Pulmonary artery endothelial cell (primary cell): Measurements from ENCODE around the gene ITGA1. TPM values are rescaled to one million over a fixed set of nuclear protein-coding genes. Genes with fewer than 3 reads are reported as not detected.
"Not testable (repeated sequence)": the region's sequence is repeated elsewhere in the genome, so short reads cannot be mapped to it uniquely, and the experiment has no call there.

Experiments used
- DNase-seq: peaks from one replicate; pipeline ENCODE4 v3.0.0-alpha.2; 2011; ENCODE audit warnings: low read depth, low spot score
- total RNA-seq: library from RNA; depleted of rRNA; stranded (reverse); fragments of >200 nt; gene quantifications from 2 replicates; pipeline ENCODE4 v1.2.3, GENCODE V29; 2014

ITGA1 gene
- total RNA-seq, 1 donor from 2014 or later: 2.2 TPM

- no peak for DNase-seq
These were observed 40.1 kb downstream of the ITGA1 start for GRCh38 chr5:52827815-52828214.

- no peak for DNase-seq
These were observed 41.9 kb downstream of the ITGA1 start for GRCh38 chr5:52829664-52830063.

- DNase-seq: no peak
These were observed 42.9 kb downstream of the ITGA1 start for GRCh38 chr5:52830650-52831049.

- no peak for DNase-seq
These were observed 44.2 kb downstream of the ITGA1 start for GRCh38 chr5:52831786-52832511.

GRCh38 chr5:52834320-52834719 lies 46.6 kb downstream of the ITGA1 start:
- DNase-seq: no peak

- DNase-seq: no peak
These were observed 49.4 kb downstream of the ITGA1 start for GRCh38 chr5:52837068-52837467.

- no peak for DNase-seq
These were observed 49.9 kb downstream of the ITGA1 start for GRCh38 chr5:52837591-52838001.

- no peak for DNase-seq
These were observed 50.8 kb downstream of the ITGA1 start for GRCh38 chr5:52838326-52839015.

- no peak for DNase-seq
These were observed 51.6 kb downstream of the ITGA1 start for GRCh38 chr5:52839285-52839684.

- no peak for DNase-seq
These were observed 52.7 kb downstream of the ITGA1 start for GRCh38 chr5:52840277-52841050.

- no peak for DNase-seq
These were observed 53.4 kb downstream of the ITGA1 start for GRCh38 chr5:52841114-52841513.

- no peak for DNase-seq
These were observed 54.4 kb downstream of the ITGA1 start for GRCh38 chr5:52842111-52842510.

- DNase-seq: no peak
These were observed 57.2 kb downstream of the ITGA1 start for GRCh38 chr5:52844885-52845284.

GRCh38 chr5:52846182-52846842 lies 58.6 kb downstream of the ITGA1 start:
- DNase-seq: no peak

GRCh38 chr5:52848688-52849087 lies 61.0 kb downstream of the ITGA1 start:
- not testable (repeated sequence) for DNase-seq

- DNase-seq: peak; percentile 39
These were observed 61.8 kb downstream of the ITGA1 start for GRCh38 chr5:52849544-52849943.

- no peak for DNase-seq
These were observed 65.9 kb downstream of the ITGA1 start for GRCh38 chr5:52853650-52854049.

GRCh38 chr5:52854301-52854700 lies 66.6 kb downstream of the ITGA1 start:
- DNase-seq: no peak

- DNase-seq: no peak
These were observed 67.2 kb downstream of the ITGA1 start for GRCh38 chr5:52854949-52855348.

- DNase-seq: no peak
These were observed 68.8 kb downstream of the ITGA1 start for GRCh38 chr5:52856564-52856963.

- DNase-seq: no peak
These were observed 71.9 kb downstream of the ITGA1 start for GRCh38 chr5:52859628-52860027.

- no peak for DNase-seq
These were observed 73.7 kb downstream of the ITGA1 start for GRCh38 chr5:52861368-52861767.
